ENCODE data around the gene ZAR1L.
"Not testable (repeated sequence)": the region's sequence is repeated elsewhere in the genome, so short reads cannot be mapped to it uniquely, and the experiment has no call there.

The ZAR1L gene

GRCh38 chr13:32315238-32316027 lies at the start of gene ZAR1L, which contains the start of gene BRCA2:
Gene ZAR1L (minus strand): TSS chr13:32315363. CDS start chr13:32311925, 3,438 bp downstream.
Gene BRCA2 (plus strand): TSS chr13:32315508. CDS start chr13:32316461, 953 bp downstream.
- FAIRE-seq, result no peak

GRCh38 chr13:32362574-32362973 lies 47.4 kb upstream of the ZAR1L start:
- no peak for FAIRE-seq

- FAIRE-seq, result not testable (repeated sequence)
These were observed 40.8 kb upstream of the ZAR1L start for GRCh38 chr13:32355935-32356334.

- no peak for FAIRE-seq
These were observed 38.9 kb upstream of the ZAR1L start for GRCh38 chr13:32354040-32354439.

- FAIRE-seq, result not testable (repeated sequence)
These were observed 35.8 kb upstream of the ZAR1L start for GRCh38 chr13:32350839-32351441.

- no peak for FAIRE-seq
These were observed 32.5 kb upstream of the ZAR1L start for GRCh38 chr13:32347651-32348050.

- no peak for FAIRE-seq
These were observed 25.8 kb upstream of the ZAR1L start for GRCh38 chr13:32340914-32341313.

GRCh38 chr13:32334671-32335070 lies 19.5 kb upstream of the ZAR1L start:
- FAIRE-seq, result no peak

GRCh38 chr13:32330441-32330840 lies 15.3 kb upstream of the ZAR1L start:
- FAIRE-seq, result no peak

GRCh38 chr13:32323912-32324311 lies 8.7 kb upstream of the ZAR1L start:
- no peak for FAIRE-seq

GRCh38 chr13:32320528-32320927 lies 5.4 kb upstream of the ZAR1L start:
- FAIRE-seq, result no peak

- FAIRE-seq, result no peak
These were observed 2.7 kb upstream of the ZAR1L start for GRCh38 chr13:32317716-32318465.

- no peak for FAIRE-seq
These were observed 1.3 kb upstream of the ZAR1L start for GRCh38 chr13:32316501-32316900.

GRCh38 chr13:32316028-32316339 lies 821 bp upstream of the ZAR1L start:
- FAIRE-seq, result no peak

- FAIRE-seq, result no peak
These were observed 609 bp downstream of the ZAR1L start for GRCh38 chr13:32314271-32315237.

- no peak for FAIRE-seq
These were observed 3.8 kb downstream of the ZAR1L start for GRCh38 chr13:32311188-32311897.

- FAIRE-seq, result peak; percentile 64
These were observed 4.9 kb downstream of the ZAR1L start for GRCh38 chr13:32310134-32310706.

GRCh38 chr13:32309312-32310133 lies 5.6 kb downstream of the ZAR1L start:
- FAIRE-seq, result no peak

GRCh38 chr13:32305646-32306045 lies 9.5 kb downstream of the ZAR1L start:
- FAIRE-seq, result no peak

GRCh38 chr13:32302461-32302860 lies 12.7 kb downstream of the ZAR1L start:
- FAIRE-seq, result no peak

All from endometrium (tissue), 2 donors.